MCF 10A (cell line): Measurements from ENCODE around the gene RASL12. TPM values are rescaled to one million over a fixed set of nuclear protein-coding genes. Genes with fewer than 3 reads are reported as not detected.
"Not testable (repeated sequence)": the region's sequence is repeated elsewhere in the genome, so short reads cannot be mapped to it uniquely, and the experiment has no call there.

Source experiments
- BruUV-seq: library from RNA; stranded (reverse); fragments of 400-500 nt; replicated peaks from 2 replicates; lab custom pipeline; 2021; lab: Mats Ljungman, UMichigan
- CTCF ChIA-PET: fragments of 300-600 bp; sonication (Branson Sonifier 250); formaldehyde crosslinking; extraction: SDS; loops from one replicate; lab custom pipeline; 2021; ENCODE audit warnings: antibody characterized with exemption, inconsistent platforms; lab: Yijun Ruan, JAX
- POLR2A ChIA-PET: fragments of 300-600, 350-650 bp; sonication (Branson Sonifier 250); formaldehyde crosslinking; extraction: SDS; loops from one replicate; lab custom pipeline; 2020; ENCODE audit warnings: antibody characterized with exemption, inconsistent platforms; lab: Yijun Ruan, JAX
- DNase-seq: peaks from one replicate; pipeline ENCODE4 v3.0.0-alpha.2; 2018; ENCODE audit not compliant: unreplicated experiment
- H3K27ac Mint-ChIP-seq: one replicate; pipeline ENCODE4 v1.8.0; 2022; ENCODE audit warnings: mild to moderate bottlenecking, low read depth, mixed read lengths; ENCODE audit not compliant: unreplicated experiment
- H3K27me3 Mint-ChIP-seq: one replicate; pipeline ENCODE4 v1.8.0; 2022; ENCODE audit warnings: mixed read lengths; ENCODE audit not compliant: insufficient read depth, unreplicated experiment
- H3K36me3 Mint-ChIP-seq: one replicate; pipeline ENCODE4 v1.8.0; 2022; ENCODE audit warnings: mild to moderate bottlenecking, moderate library complexity, mixed read lengths; ENCODE audit not compliant: insufficient read depth, unreplicated experiment
- H3K4me1 Mint-ChIP-seq: one replicate; pipeline ENCODE4 v1.8.0; 2022; ENCODE audit warnings: mixed read lengths; ENCODE audit not compliant: insufficient read depth, unreplicated experiment
- H3K4me3 Mint-ChIP-seq: one replicate; pipeline ENCODE4 v1.8.0; 2022; ENCODE audit warnings: mild to moderate bottlenecking, moderate library complexity, mixed read lengths; ENCODE audit not compliant: unreplicated experiment
- H3K9me3 Mint-ChIP-seq: one replicate; pipeline ENCODE4 v1.8.0; 2022; ENCODE audit warnings: mixed read lengths; ENCODE audit not compliant: unreplicated experiment
- CTCF ChIP-seq: fragments of 200-600 bp; IDR thresholded peaks from one replicate; pipeline ENCODE4 v1.8.0; 2022; ENCODE audit warnings: antibody characterized with exemption, mild to moderate bottlenecking; ENCODE audit not compliant: unreplicated experiment
- intact Hi-C: fragments of 100-400 bp; cut with micrococcal nuclease; formaldehyde crosslinking; loops from 2 replicates; pipeline ENCODE4 v1.14.1; 2022
- total RNA-seq: library from RNA; stranded (reverse); gene quantifications from 2 replicates; pipeline ENCODE4 v1.2.3, GENCODE V29; 2022

RASL12 gene
- total RNA-seq, 1 experiment from 2014 or later, result not detected

- ChIA-PET POLR2A (interaction anchor here (1.3 to 3.2 kb wide), 2 partner anchors 14 to 37 kb away, joined by 3 to 12 read pairs; partner anchors contain the start of gene SPG21), CTCF (interaction anchor here (0.5 kb wide), 1 partner anchor 20 kb away, joined by 3 read pairs; no protein-coding TSS in a partner anchor)
- Mint-ChIP-seq H3K4me3 (no peak overlapping the region), H3K27ac (no peak overlapping the region), H3K36me3 (peaks cover 32% of the 10 kb centered on the region), H3K9me3 (no peaks in the 10 kb centered on the region), H3K4me1 (peaks cover 27% of the 10 kb centered on the region), H3K27me3 (no peaks in the 10 kb centered on the region)
- no peak for TF ChIP-seq CTCF
- no peak for DNase-seq
- intact Hi-C loops, result no loop called here
- BruUV-seq, result no TSS peak
These were observed 41.0 kb downstream of the RASL12 start for GRCh38 chr15:65026756-65027155.

GRCh38 chr15:65021488-65021887 is 46.3 kb downstream of the RASL12 start:
- DNase-seq, result no peak
- CTCF ChIA-PET, result no interaction called here
- Mint-ChIP-seq H3K4me1 (peaks cover 17% of the 10 kb centered on the region), H3K36me3 (peaks cover 77% of the 10 kb centered on the region), H3K27me3 (no peaks in the 10 kb centered on the region), H3K9me3 (no peaks in the 10 kb centered on the region), H3K4me3 (no peak overlapping the region), H3K27ac (no peak overlapping the region)
- TF ChIP-seq CTCF, result no peak
- intact Hi-C loops, result no loop called here
- no TSS peak for BruUV-seq
- POLR2A ChIA-PET, result no interaction called here

- intact Hi-C loops, result no loop called here
- BruUV-seq, result no TSS peak
- peaks cover 10% of the 10 kb centered on the region for H3K4me1 Mint-ChIP-seq
- no peak for DNase-seq
- no peak overlapping the region for H3K4me3 Mint-ChIP-seq
- POLR2A ChIA-PET, result interaction anchor here (0.6 to 1.5 kb wide), 3 partner anchors 9 to 169 kb away, joined by 3 to 4 read pairs (median 3); no protein-coding TSS in a partner anchor
- H3K9me3 Mint-ChIP-seq, result no peaks in the 10 kb centered on the region
- CTCF ChIA-PET, result interaction anchor here (1.3 kb wide), 1 partner anchor 35 kb away, joined by 3 read pairs; no protein-coding TSS in a partner anchor
- no peak for TF ChIP-seq CTCF
- peaks cover 80% of the 10 kb centered on the region for H3K36me3 Mint-ChIP-seq
- no peaks in the 10 kb centered on the region for H3K27me3 Mint-ChIP-seq
- no peak overlapping the region for H3K27ac Mint-ChIP-seq
These were observed 47.4 kb downstream of the RASL12 start for GRCh38 chr15:65020419-65020818.

DNA sequence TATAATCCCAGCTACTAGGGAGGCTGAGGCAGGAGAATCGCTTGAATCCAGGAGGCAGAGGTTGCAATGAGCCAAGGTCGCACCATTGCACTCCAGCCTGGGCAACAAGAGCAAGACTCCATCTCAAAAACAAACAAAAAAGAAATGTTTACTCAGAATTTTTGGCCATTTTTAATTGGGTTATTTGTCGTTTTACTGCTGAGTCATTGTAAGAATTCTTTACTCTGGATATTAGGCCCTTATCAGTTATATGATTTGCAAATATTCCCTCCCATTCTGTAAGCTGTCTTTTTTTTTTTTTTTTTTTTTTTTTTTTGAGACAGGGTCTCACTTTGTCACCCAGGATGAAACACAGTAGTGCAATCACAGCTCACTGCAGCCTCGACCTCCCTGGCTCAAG is 56.6 kb downstream of the RASL12 start:
- H3K27me3 Mint-ChIP-seq, H3K4me3 Mint-ChIP-seq: not testable (repeated sequence)

More for the DNA sequence above, 56.6 kb downstream of the RASL12 start:
- DNase-seq, H3K4me1 Mint-ChIP-seq, H3K9me3 Mint-ChIP-seq, H3K27ac Mint-ChIP-seq, intact Hi-C loops, BruUV-seq: not testable (repeated sequence)
- H3K36me3 Mint-ChIP-seq, result peaks cover 76% of the 10 kb centered on the region
- POLR2A ChIA-PET, result interaction anchor here (0.9 to 1.0 kb wide), 3 partner anchors 9 to 22 kb away, joined by 3 to 4 read pairs (median 3); partner anchors contain the start of gene SPG21
- CTCF ChIA-PET, result interaction anchor here (0.7 kb wide), 1 partner anchor 174 kb away, joined by 4 read pairs; no protein-coding TSS in a partner anchor
